Fibroblast of peridontal ligament (primary cell): ENCODE data around the gene SSX4B.
"Not testable (repeated sequence)": the region's sequence is repeated elsewhere in the genome, so short reads cannot be mapped to it uniquely, and the experiment has no call there.

ENCODE experiments used
- DNase-seq: peaks from one replicate; pipeline ENCODE4 v3.0.0-alpha.2; 2010; ENCODE audit errors: extremely low read depth

Gene SSX4B, protein sequence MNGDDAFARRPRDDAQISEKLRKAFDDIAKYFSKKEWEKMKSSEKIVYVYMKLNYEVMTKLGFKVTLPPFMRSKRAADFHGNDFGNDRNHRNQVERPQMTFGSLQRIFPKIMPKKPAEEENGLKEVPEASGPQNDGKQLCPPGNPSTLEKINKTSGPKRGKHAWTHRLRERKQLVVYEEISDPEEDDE

DNA sequence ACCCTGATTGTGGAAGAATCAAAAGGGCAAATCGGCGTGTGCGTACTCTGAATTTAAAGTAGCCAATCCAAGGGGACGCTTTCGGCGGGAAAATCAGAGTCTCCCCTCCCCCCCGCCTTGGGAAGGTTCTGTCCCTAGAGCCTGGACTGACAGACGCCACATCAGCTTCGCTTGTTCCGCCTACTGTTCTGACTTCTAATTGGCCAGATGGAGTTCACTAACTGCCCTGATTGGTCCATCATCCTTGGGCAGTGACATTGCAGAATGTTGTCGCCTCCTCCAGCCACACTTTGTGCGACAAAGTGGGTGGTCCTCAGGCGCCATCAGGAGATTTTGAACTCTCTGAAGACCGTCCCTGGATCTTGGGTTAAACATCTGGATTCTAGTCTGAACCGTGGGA, at the start of gene SSX4B:
SSX4B (minus strand) TSS at position 101 of the 400 bp plus-strand sequence. CDS start 588 bp downstream, outside the sequence.
- not testable (repeated sequence) for DNase-seq

DNA sequence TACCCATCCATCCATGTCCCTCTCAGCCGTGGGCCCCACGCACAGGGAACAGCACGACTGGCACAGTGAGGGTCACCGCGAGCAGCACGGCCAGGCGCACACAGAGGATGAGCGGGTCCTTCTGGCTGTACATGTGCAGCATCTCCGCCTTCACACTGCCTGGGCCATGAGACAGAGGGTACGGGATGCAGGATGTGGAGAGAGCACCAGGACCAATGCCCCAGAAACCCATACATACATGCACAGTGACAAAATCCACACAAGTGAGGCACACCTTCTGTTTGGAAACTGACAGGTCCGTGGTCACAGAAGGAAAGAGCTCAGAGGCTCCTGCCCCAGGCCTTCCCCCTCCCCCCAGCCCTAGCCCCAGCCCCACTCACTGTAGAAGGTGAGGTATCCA, 48.8 kb upstream of the SSX4B start:
- no peak for DNase-seq

DNA sequence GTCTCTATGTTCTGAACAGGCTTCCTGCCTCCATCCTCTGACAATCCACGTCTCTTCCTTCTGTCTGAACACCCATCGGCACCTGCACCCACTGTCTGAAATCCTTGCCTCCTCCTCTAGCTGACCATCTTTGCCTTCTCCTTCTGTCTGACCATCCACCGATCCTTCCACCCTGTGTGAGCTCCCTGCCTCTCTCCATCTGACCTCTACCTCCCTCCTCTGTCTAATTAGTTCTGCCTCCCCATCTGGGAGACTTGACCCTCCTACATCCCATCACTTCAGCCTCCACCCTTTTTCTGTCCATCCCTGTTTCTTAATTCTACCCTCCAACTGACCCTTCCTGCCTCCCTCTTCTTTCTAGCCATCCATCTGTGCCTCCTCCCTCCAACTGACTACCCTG, 48.3 kb upstream of the SSX4B start:
- DNase-seq, result no peak

DNA sequence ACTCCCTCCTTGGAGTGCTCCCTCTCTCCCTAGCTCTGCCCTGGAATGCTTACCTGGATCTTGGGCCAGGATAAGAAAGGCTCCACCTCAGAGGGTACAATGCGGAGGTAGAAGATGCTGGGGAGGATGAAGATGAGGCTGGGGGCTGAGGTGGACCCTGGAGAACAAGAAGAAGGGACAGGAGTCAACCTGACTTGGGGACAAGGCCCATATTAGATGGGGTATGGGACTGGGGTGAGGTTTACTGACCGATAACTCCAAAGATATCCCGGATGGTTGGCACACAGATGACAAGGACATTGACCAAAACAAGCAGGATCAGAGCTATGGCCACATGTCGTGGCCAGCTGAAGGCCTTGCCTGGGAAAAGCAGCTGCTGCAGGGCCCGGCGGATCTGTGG, 47.7 kb upstream of the SSX4B start:
- DNase-seq, result no peak

GRCh38 chrX:48458711-48459110, 47.0 kb upstream of the SSX4B start:
- no peak for DNase-seq

- no peak for DNase-seq
These were observed 45.0 kb upstream of the SSX4B start for GRCh38 chrX:48456628-48457331.

DNA sequence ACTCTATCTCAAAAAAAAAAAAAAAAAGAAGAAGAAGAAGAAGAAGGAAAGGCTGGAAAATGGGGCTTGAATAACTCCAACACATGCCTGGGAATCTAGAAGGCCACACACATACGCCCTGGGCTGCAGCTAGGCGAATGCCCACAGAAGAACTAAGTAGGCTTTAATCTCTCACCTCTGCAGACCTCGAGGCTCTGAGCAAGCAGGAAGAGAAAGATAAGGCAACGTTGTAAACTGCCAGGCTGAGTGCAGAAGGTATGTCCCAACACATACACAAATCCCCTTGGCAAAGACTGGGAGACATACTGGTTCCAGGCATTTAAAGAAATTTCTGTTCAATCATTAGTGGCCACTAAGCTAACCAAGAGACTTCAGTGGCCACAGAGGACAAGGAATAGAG, 39.9 kb upstream of the SSX4B start:
- DNase-seq, result no peak

DNA sequence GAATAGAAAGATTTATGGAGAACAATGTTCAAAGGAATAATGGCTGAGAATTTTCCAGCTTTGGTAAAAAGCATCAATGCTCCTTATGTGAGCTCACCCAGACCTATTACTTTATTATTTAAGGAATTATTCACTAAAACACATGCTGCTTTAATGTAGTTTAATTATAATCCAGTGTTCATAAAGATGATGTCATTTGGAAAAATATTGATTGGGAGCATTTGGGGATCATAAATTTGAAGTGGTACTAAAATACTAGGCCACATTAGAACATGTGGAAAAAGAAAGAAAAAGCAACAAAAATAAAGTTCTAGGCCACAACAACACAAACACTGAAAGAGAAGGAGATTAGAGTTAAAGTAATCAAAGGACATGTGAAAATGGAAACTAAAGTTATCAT, 38.3 kb upstream of the SSX4B start:
- DNase-seq, result no peak

- DNase-seq, result not testable (repeated sequence)
These were observed 35.4 kb upstream of the SSX4B start for GRCh38 chrX:48447201-48447600.

- DNase-seq, result not testable (repeated sequence)
These were observed 22.0 kb upstream of the SSX4B start for GRCh38 chrX:48433713-48434112.

DNA sequence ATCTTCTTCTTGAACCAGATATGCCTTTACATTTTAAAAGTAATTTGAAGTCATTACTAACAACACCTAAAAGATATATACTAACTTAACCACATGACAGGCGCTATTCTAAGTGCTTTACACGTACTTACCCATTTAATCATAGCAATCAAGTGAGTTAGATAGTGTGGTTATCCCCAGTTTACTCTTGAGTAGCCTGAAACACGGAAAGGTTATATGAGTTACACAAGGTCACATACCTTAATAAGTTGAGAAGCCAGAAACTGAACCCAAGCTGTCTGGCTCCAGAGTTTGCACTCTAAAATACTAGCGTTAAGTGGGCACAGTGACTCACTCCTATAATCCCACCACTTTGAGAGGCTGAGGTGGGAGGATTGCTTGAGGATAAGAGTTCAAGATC, 18.4 kb upstream of the SSX4B start:
- not testable (repeated sequence) for DNase-seq

DNA sequence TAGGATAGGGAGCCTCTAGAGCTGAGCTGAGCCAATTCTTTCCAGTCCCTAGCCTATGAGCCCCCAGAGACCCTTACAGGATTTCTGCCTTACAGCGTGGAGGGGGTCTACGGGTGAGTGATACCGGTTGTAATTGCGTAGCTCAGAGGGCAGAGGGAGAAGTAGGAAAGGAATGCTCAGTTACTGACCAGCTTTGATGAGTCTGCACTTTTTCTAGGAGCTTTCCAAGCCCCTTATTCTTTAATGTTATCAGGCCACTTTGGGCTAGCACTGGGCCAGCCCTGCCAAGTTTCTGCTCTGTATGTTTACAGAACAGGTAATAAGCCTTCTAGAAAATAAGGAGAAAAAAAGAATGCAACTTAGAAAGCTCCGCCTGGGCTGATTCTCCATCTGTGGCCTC, 17.8 kb upstream of the SSX4B start:
- DNase-seq, result not testable (repeated sequence)

- DNase-seq, result not testable (repeated sequence)
These were observed 15.4 kb upstream of the SSX4B start for GRCh38 chrX:48427027-48427716.

DNA sequence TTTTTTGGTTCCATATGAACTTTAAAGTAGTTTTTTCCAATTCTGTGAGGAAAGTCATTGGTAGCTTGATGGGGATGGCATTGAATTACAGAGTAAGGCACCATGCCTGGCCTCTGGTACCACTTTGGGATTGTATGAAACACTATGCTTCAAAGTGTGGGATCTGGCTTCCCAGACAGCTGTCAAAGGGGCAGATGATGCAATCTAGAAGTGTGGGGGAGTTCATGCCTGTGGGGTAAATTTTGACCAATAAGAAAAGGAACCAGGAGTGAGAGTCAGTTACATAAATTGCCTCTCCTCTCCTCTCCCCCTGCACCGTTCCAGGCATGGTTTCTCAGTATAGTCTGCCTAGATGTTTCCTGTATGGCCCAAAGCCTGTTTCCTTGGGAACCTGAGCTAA, 13.9 kb downstream of the SSX4B start:
- not testable (repeated sequence) for DNase-seq

GRCh38 chrX:48396931-48397330, 14.8 kb downstream of the SSX4B start:
- not testable (repeated sequence) for DNase-seq

GRCh38 chrX:48383239-48383638, 28.5 kb downstream of the SSX4B start, which contains the start of gene SSX4:
Gene SSX4, plus strand, starts transcription at chrX:48383539. Its CDS starts 515 bp downstream, at chrX:48384054.
- DNase-seq, result not testable (repeated sequence)

- not testable (repeated sequence) for DNase-seq
These were observed 41.4 kb downstream of the SSX4B start for GRCh38 chrX:48370408-48370807.

- DNase-seq, result not testable (repeated sequence)
These were observed 43.9 kb downstream of the SSX4B start for GRCh38 chrX:48367717-48368408.

DNA sequence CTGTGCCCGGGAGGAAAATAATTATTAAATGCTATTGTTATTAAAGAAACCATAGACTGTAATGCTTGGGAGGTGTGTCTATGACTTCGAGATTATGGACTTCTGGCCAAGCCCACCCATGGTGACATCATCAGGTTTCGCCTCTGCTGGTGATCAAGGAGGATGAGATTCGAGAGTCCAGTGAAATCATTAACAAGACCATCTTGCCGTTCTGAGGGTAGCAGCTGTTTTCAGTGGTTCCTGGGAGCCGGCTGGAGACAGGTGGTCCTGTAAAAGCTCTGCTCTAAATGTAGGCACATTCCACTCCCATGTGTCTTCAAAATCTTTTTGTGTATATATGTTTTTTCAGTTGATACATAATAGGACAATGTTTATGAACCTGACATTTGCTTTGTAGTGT, 52.5 kb downstream of the SSX4B start:
- DNase-seq, result not testable (repeated sequence)

DNA sequence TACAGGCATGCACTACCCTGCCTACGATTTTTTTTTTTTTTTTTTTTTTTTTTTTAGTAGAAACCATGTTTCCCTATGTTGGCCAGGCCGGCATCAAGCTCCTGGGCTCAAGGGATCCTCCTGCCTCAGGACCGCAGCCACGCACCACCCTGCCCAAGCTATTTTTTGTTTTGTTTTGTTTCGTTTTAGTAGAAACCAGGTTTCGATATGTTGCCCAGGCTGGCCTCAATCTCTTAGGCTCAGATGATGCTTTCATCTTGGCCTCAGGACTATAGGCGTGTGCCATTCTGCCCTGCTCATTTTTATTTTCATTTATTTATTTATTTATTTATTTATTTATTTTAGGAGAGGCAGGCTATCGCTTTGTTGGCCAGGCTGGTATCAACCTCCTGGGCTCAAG, 54.1 kb downstream of the SSX4B start:
- DNase-seq, result no peak

DNA sequence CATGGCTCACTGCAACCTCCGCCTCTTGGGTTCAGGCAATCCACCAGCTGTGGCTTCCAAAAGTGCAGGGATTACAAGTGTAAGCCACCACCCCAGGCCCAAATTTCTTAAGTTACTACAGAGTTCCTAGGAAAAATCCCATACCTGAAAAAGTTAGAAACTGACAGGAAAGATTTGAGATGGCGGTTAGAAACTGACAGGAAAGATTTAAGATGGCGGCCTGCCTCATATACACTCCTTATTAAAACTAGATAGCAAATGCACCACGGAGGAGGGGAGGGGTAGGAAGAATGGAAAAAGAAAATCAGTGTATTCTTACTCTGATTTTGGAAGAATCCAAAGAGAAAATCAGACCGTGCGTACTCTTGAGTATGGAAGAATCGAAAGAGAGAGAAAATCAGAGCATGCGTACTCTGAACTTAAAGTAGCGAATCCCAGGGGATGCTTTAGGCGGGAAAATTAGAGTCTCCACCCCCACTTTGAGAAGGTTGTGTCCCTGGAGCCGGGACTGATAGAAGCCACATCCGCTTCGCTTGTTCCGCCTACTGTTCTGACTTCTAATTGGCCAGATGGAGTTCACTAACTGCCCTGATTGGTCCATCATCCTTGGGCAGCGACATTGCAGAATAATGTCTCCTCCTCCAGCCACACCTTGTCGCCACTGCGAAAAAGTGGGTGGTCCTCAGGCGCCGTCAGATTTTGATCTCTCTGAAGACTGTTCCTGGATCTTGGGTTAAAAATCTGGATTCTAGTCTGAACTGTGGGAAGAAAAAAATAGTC, 55.3 kb downstream of the SSX4B start, which contains the start of gene SSX3:
SSX3 (minus strand) TSS at position 389 of the 780 bp plus-strand sequence. CDS start 1,454 bp downstream, outside the sequence.
- not testable (repeated sequence) for DNase-seq
